HG03520 (cell line): ENCODE measurements around the gene LLPH.

Source experiments
- ATAC-seq: cut with Tn5 transposase; IDR thresholded peaks from one replicate; pipeline ENCODE4 v1.9.1; 2021; ENCODE audit warnings: mild to moderate bottlenecking, moderate library complexity; ENCODE audit not compliant: unreplicated experiment

LLPH gene

GRCh38 chr12:66103016-66103913, 27.3 kb downstream of the LLPH start:
- no peak for ATAC-seq

GRCh38 chr12:66092559-66093269, 37.8 kb downstream of the LLPH start:
- ATAC-seq: no peak

GRCh38 chr12:66090157-66090556, 40.4 kb downstream of the LLPH start:
- ATAC-seq: no peak

- ATAC-seq: peak; percentile 65
These were observed 43.1 kb downstream of the LLPH start for GRCh38 chr12:66087365-66087943.

GRCh38 chr12:66085998-66086397, 44.6 kb downstream of the LLPH start:
- no peak for ATAC-seq

- ATAC-seq: no peak
These were observed 45.3 kb downstream of the LLPH start for GRCh38 chr12:66085213-66085612.

GRCh38 chr12:66083766-66084165, 46.8 kb downstream of the LLPH start:
- no peak for ATAC-seq

GRCh38 chr12:66082744-66083143, 47.8 kb downstream of the LLPH start:
- no peak for ATAC-seq

- ATAC-seq: no peak
These were observed 49.8 kb downstream of the LLPH start for GRCh38 chr12:66080791-66081190.

- no peak for ATAC-seq
These were observed 53.0 kb downstream of the LLPH start for GRCh38 chr12:66077542-66077941.

GRCh38 chr12:66074561-66074960, 56.0 kb downstream of the LLPH start:
- ATAC-seq: no peak

- peak; percentile 38 for ATAC-seq
These were observed 58.0 kb downstream of the LLPH start for GRCh38 chr12:66072566-66072965.

- ATAC-seq: peak; percentile 53
These were observed 58.4 kb downstream of the LLPH start for GRCh38 chr12:66072135-66072534.

GRCh38 chr12:66071549-66071948, 59.0 kb downstream of the LLPH start:
- no peak for ATAC-seq

- ATAC-seq: no peak
These were observed 60.0 kb downstream of the LLPH start for GRCh38 chr12:66070378-66071120.

GRCh38 chr12:66066929-66067523, 63.5 kb downstream of the LLPH start:
- peak; percentile 13 for ATAC-seq
